HCT116 (cell line): Measurements from ENCODE around the gene DENND2A. TPM values are rescaled to one million over a fixed set of nuclear protein-coding genes. Genes with fewer than 3 reads are reported as not detected.

Experiments
- ATAC-seq: fragments of 200-7000 bp; cut with Tn5 transposase; 2 replicates; pipeline ENCODE4 v1.9.1; 2020; ENCODE audit warnings: mild to moderate bottlenecking, moderate library complexity
- BruUV-seq: library from RNA; stranded (reverse); fragments of 400-500 nt; replicated peaks from 2 replicates; lab custom pipeline; 2021; lab: Mats Ljungman, UMichigan
- CTCF ChIA-PET: fragments of 300-600 bp; sonication (Branson Sonifier 250); formaldehyde crosslinking; loops from one replicate; lab custom pipeline; 2021; ENCODE audit warnings: antibody characterized with exemption; lab: Charles Lee
- POLR2A ChIA-PET: fragments of 300-600, 350-600 bp; sonication (Branson Sonifier 250); formaldehyde crosslinking; loops from one replicate; lab custom pipeline; 2021; ENCODE audit warnings: antibody characterized with exemption; lab: Charles Lee
- RAD21 ChIA-PET, 2 experiments: fragments of 300-600 bp; sonication (Branson Sonifier 250); formaldehyde crosslinking; loops; one replicate each; lab custom pipeline; 2023; ENCODE audit warnings: low total read pairs in 2 of 2; ENCODE audit not compliant: uncharacterized antibody in 2 of 2, unreplicated experiment in 2 of 2, low non-redundant PET in 1 of 2; lab: Charles Lee
- DNase-seq: peaks from one replicate; pipeline ENCODE4 v3.0.0-alpha.2; 2010; ENCODE audit warnings: low read depth, low spot score
- H2AFZ ChIP-seq: fragments of 200-600 bp; shearing (Covaris generic), sonication (generic); 2 replicates; pipeline ENCODE4 v1.6.1; 2017; ENCODE audit warnings: low read depth, mixed run types, mixed read lengths, antibody characterized with exemption, low read length; ENCODE audit not compliant: poor library complexity, severe bottlenecking
- H3K27ac ChIP-seq: 2 replicates; pipeline ENCODE4 v1.5.1; 2012; ENCODE audit warnings: low read depth, low read length
- H3K27me3 ChIP-seq: fragments of 200-600 bp; sonication (generic); 2 replicates; pipeline ENCODE4 v1.6.1; 2016; ENCODE audit warnings: mixed run types, low read length, mixed read lengths; ENCODE audit not compliant: insufficient read depth
- H3K36me3 ChIP-seq, 2 experiments: fragments of 200-500 bp in 1 of 2; fragments of 200-600 bp in 1 of 2; sonication (Bioruptor generic) in 1 of 2; sonication (generic) in 1 of 2; 2 replicates each; pipeline versions ENCODE4 v1.5.1 to v1.6.1; 2014 to 2016; ENCODE audit warnings: low read length in 2 of 2, inconsistent platforms in 1 of 2, mixed read lengths in 1 of 2, mixed run types in 1 of 2; ENCODE audit not compliant: insufficient read depth in 2 of 2, control insufficient read depth in 1 of 2
- H3K4me1 ChIP-seq, 2 experiments: fragments of 200-600 bp in 1 of 2; sonication (generic) in 1 of 2; 2 replicates each; pipeline versions ENCODE4 v1.5.1 to v1.6.1; 2012 to 2017; ENCODE audit warnings: low read length in 2 of 2, inconsistent platforms in 1 of 2, mild to moderate bottlenecking in 1 of 2, mixed read lengths in 1 of 2, mixed run types in 1 of 2, moderate library complexity in 1 of 2; ENCODE audit not compliant: insufficient read depth in 2 of 2, control insufficient read depth in 1 of 2
- H3K4me2 ChIP-seq: fragments of 200-600 bp; sonication (generic); 2 replicates; pipeline ENCODE4 v1.6.1; 2017; ENCODE audit warnings: mixed run types, low read length, mixed read lengths
- H3K4me3 ChIP-seq, 2 experiments: fragments of 200-600 bp in 1 of 2; sonication (generic) in 1 of 2; replicated peaks in 1 of 2; 2 replicates each; pipeline ENCODE4 v1.5.1; 2011 to 2016; ENCODE audit warnings: low read length in 2 of 2, control low read depth in 1 of 2, low read depth in 1 of 2, mild to moderate bottlenecking in 1 of 2, mixed read lengths in 1 of 2, mixed run types in 1 of 2
- H3K79me2 ChIP-seq: fragments of 200-600 bp; sonication (generic); 2 replicates; pipeline ENCODE4 v1.6.1; 2017; ENCODE audit warnings: mild to moderate bottlenecking, mixed run types, low read length, moderate library complexity, mixed read lengths; ENCODE audit not compliant: insufficient read depth
- H3K9ac ChIP-seq: fragments of 200-600 bp; sonication (generic); 2 replicates; pipeline ENCODE4 v1.6.1; 2016; ENCODE audit warnings: low read length, mixed read lengths
- H3K9me2 ChIP-seq: fragments of 200-600 bp; sonication (generic), shearing (Covaris generic); 2 replicates; pipeline ENCODE4 v1.6.1; 2017; ENCODE audit warnings: mixed run types, mild to moderate bottlenecking, moderate library complexity; ENCODE audit not compliant: insufficient read depth
- H3K9me3 ChIP-seq, 2 experiments: fragments of 200-500 bp in 1 of 2; fragments of 200-600 bp in 1 of 2; sonication (Bioruptor generic) in 1 of 2; sonication (generic) in 1 of 2; 2 replicates each; pipeline ENCODE4 v1.6.1; 2014 to 2017; ENCODE audit warnings: low read length in 2 of 2, mixed read lengths in 2 of 2, inconsistent platforms in 1 of 2, low read depth in 1 of 2, mild to moderate bottlenecking in 1 of 2, mixed run types in 1 of 2, moderate library complexity in 1 of 2; ENCODE audit not compliant: control insufficient read depth in 1 of 2, insufficient read depth in 1 of 2
- H4K20me1 ChIP-seq: fragments of 200-600 bp; sonication (generic), shearing (Covaris generic); 2 replicates; pipeline ENCODE4 v1.6.1; 2017; ENCODE audit warnings: mixed run types, mild to moderate bottlenecking, moderate library complexity; ENCODE audit not compliant: insufficient read depth
- CBX3 ChIP-seq: IDR thresholded peaks from 2 replicates; pipeline ENCODE4 v1.6.1; 2012; ENCODE audit warnings: low read depth
- ELF1 ChIP-seq: IDR thresholded peaks from 2 replicates; pipeline ENCODE4 v1.6.1; 2012; ENCODE audit warnings: low read depth, borderline replicate concordance
- FOSL1 ChIP-seq: IDR thresholded peaks from 2 replicates; pipeline ENCODE4 v1.6.1; 2012; ENCODE audit warnings: low read depth
- POLR2A ChIP-seq: IDR thresholded peaks from 2 replicates; pipeline ENCODE4 v1.7.0; 2011; ENCODE audit warnings: borderline replicate concordance; ENCODE audit not compliant: insufficient read depth, insufficient read length; ENCODE audit errors: extremely low read depth
- POLR2AphosphoS5 ChIP-seq: IDR thresholded peaks from 2 replicates; pipeline ENCODE4 v1.6.1; 2011; ENCODE audit warnings: mild to moderate bottlenecking, low read depth, low read length, moderate library complexity
- RAD21 ChIP-seq: IDR thresholded peaks from 2 replicates; pipeline ENCODE4 v1.6.1; 2012; ENCODE audit warnings: low read depth, mild to moderate bottlenecking
- SIN3A ChIP-seq: IDR thresholded peaks from 2 replicates; pipeline ENCODE4 v1.6.1; 2012; ENCODE audit warnings: low read depth
- SRF ChIP-seq: IDR thresholded peaks from 2 replicates; pipeline ENCODE4 v1.6.1; 2012; ENCODE audit warnings: low read depth
- TCF7L2 ChIP-seq: IDR thresholded peaks from 2 replicates; pipeline ENCODE4 v1.7.0; 2011; ENCODE audit warnings: borderline replicate concordance, inconsistent platforms; ENCODE audit not compliant: insufficient read depth, insufficient read length; ENCODE audit errors: extremely low read depth
- ZFX ChIP-seq: fragments of 450-650 bp; IDR thresholded peaks from 2 replicates; pipeline ENCODE4 v1.6.1; 2017
- ZNF274 ChIP-seq: fragments of 200-500 bp; sonication (Bioruptor generic); IDR thresholded peaks from 2 replicates; pipeline ENCODE4 v1.6.1; 2014; ENCODE audit warnings: mild to moderate bottlenecking, low read depth, low read length, inconsistent platforms
- intact Hi-C: fragments of 100-400 bp; cut with micrococcal nuclease; formaldehyde crosslinking; loops from 2 replicates; pipeline ENCODE4 v1.10.0; 2022
- total RNA-seq: library from RNA; stranded (reverse); gene quantifications from one replicate; pipeline ENCODE4 v1.2.1, GENCODE V29; 2021; ENCODE audit not compliant: unreplicated experiment
- TF ChIP-seq, protein P1 (sequence below), 3 experiments: fragments of 200-600 bp in 1 of 3; sonication (generic) in 1 of 3; IDR thresholded peaks in 2 of 3; conservative IDR thresholded peaks in 1 of 3; 2 replicates each; pipeline ENCODE4 v1.5.1; 2012 to 2017; ENCODE audit warnings: low read depth in 2 of 3, low read length in 2 of 3, antibody characterized with exemption in 1 of 3, borderline replicate concordance in 1 of 3, control low read depth in 1 of 3, mild to moderate bottlenecking in 1 of 3, mixed read lengths in 1 of 3, mixed run types in 1 of 3, moderate library complexity in 1 of 3; ENCODE audit not compliant: insufficient read depth in 1 of 3
- TF ChIP-seq, protein P2 (sequence below): IDR thresholded peaks from 2 replicates; pipeline ENCODE4 v1.6.1; 2012

The DENND2A gene
- total RNA-seq, 1 experiment from 2014 or later, result 0.12 TPM

DNA sequence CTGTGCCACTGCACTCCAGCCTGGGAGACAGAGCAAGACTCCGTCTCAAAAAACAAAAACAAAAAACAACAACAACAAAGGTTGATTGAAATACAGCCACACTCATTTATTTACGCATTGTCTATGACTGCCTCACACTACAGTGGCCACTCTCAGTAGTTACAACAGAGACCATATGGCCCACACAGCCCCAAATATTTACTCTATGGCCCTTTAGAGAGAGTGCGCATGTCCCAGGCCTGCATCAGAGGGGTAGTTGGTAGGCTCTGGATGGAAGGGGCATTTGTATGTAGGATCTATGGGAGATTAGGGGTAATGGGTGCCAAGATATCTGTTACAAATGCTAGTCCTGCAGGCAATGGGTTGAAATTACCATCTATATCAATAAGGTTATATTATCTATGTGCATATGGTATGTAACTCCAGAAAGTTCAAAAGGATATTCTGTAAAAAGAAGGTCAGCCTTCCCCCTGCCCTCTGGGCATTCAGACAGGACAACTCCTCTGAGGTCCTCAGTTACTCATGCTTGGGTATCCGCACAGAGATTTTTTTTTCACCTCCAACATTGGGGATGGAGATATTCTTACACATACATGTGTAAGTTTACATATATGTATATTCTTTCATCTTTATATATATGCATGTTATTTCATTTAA lies 56.3 kb downstream of the DENND2A start:
- H4K20me1 ChIP-seq, result no peaks in the 10 kb centered on the region
- intact Hi-C loops, result no loop called here
- no peak overlapping the region for H3K27ac ChIP-seq
- no peak overlapping the region for H3K4me2 ChIP-seq
- H3K9me3 ChIP-seq, result no peaks in the 10 kb centered on the region
- H3K36me3 ChIP-seq, result no peaks in the 10 kb centered on the region
- H3K27me3 ChIP-seq, result no peaks in the 10 kb centered on the region
- H3K79me2 ChIP-seq, result no peaks in the 10 kb centered on the region
- no TSS peak for BruUV-seq
- ChIA-PET POLR2A (no interaction called here), RAD21 (no interaction called here), CTCF (no interaction called here)
- TF ChIP-seq TCF7L2, result no peak
- TF ChIP-seq ELF1, result no peak
- TF ChIP-seq SIN3A, result no peak
- TF ChIP-seq, protein P1, sequence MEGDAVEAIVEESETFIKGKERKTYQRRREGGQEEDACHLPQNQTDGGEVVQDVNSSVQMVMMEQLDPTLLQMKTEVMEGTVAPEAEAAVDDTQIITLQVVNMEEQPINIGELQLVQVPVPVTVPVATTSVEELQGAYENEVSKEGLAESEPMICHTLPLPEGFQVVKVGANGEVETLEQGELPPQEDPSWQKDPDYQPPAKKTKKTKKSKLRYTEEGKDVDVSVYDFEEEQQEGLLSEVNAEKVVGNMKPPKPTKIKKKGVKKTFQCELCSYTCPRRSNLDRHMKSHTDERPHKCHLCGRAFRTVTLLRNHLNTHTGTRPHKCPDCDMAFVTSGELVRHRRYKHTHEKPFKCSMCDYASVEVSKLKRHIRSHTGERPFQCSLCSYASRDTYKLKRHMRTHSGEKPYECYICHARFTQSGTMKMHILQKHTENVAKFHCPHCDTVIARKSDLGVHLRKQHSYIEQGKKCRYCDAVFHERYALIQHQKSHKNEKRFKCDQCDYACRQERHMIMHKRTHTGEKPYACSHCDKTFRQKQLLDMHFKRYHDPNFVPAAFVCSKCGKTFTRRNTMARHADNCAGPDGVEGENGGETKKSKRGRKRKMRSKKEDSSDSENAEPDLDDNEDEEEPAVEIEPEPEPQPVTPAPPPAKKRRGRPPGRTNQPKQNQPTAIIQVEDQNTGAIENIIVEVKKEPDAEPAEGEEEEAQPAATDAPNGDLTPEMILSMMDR (IDR thresholded peaks at IDR 0.05 in 2 of 3, conservative IDR thresholded peaks at IDR 0.05 in 1 of 3; ENCODE audit: borderline replicate concordance in 1 of 3, insufficient read depth in 1 of 3, low read depth in 2 of 3, low read length in 2 of 3), result no peak
- no peak for TF ChIP-seq POLR2A
- TF ChIP-seq, protein P2, sequence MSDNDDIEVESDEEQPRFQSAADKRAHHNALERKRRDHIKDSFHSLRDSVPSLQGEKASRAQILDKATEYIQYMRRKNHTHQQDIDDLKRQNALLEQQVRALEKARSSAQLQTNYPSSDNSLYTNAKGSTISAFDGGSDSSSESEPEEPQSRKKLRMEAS, result no peak
- no peak for TF ChIP-seq CBX3
- no peak for TF ChIP-seq ZFX
- no peak for TF ChIP-seq RAD21
- TF ChIP-seq POLR2AphosphoS5, result no peak
- no peak for TF ChIP-seq ZNF274
- TF ChIP-seq FOSL1, result no peak
- TF ChIP-seq SRF, result no peak
- no peak overlapping the region for H3K4me3 ChIP-seq
- no peak for DNase-seq
- no peaks in the 10 kb centered on the region for H3K9me2 ChIP-seq
- H3K9ac ChIP-seq, result no peak overlapping the region
- H2AFZ ChIP-seq, result no peak overlapping the region
- no peaks in the 10 kb centered on the region for H3K4me1 ChIP-seq
- no peak for ATAC-seq
